Astrocyte (in vitro differentiated cells and primary cell): ENCODE results near the gene FSTL1. TPM values are rescaled to one million over a fixed set of nuclear protein-coding genes. Genes with fewer than 3 reads are reported as not detected.

Experiments used
- DNase-seq: peaks from one replicate; pipeline ENCODE4 v3.0.0-alpha.2; 2010; ENCODE audit warnings: low read depth
- FAIRE-seq: peaks from 2 replicates; lab custom pipeline; 2011; peaks lifted over from hg19 to GRCh38; lab: Jason Lieb, UNC
- H2AFZ ChIP-seq: 2 replicates; pipeline ENCODE4 v1.6.0; 2012; ENCODE audit warnings: low read depth, low read length, inconsistent platforms
- H3K27ac ChIP-seq: 2 replicates; pipeline ENCODE4 v1.5.1; 2011; ENCODE audit warnings: low read depth, low read length, inconsistent platforms
- H3K27me3 ChIP-seq: 2 replicates; pipeline ENCODE4 v1.6.0; 2011; ENCODE audit warnings: low read length, inconsistent platforms; ENCODE audit not compliant: insufficient read depth
- H3K36me3 ChIP-seq: 2 replicates; pipeline ENCODE4 v1.5.1; 2011; ENCODE audit warnings: low read length, inconsistent platforms; ENCODE audit not compliant: insufficient read depth
- H3K4me1 ChIP-seq: 2 replicates; pipeline ENCODE4 v1.5.1; 2011; ENCODE audit warnings: low read length, inconsistent platforms; ENCODE audit not compliant: insufficient read depth
- H3K4me2 ChIP-seq: 2 replicates; pipeline ENCODE4 v1.6.0; 2012; ENCODE audit warnings: low read length, inconsistent platforms
- H3K4me3 ChIP-seq: 2 replicates; pipeline ENCODE4 v1.5.1; 2011; ENCODE audit warnings: low read depth, mild to moderate bottlenecking, low read length, inconsistent platforms; ENCODE audit not compliant: insufficient read depth
- H3K79me2 ChIP-seq: 2 replicates; pipeline ENCODE4 v1.6.0; 2012; ENCODE audit warnings: mild to moderate bottlenecking, low read length, inconsistent platforms; ENCODE audit not compliant: insufficient read depth
- H3K9ac ChIP-seq: 2 replicates; pipeline ENCODE4 v1.6.0; 2012; ENCODE audit warnings: mild to moderate bottlenecking, low read length, inconsistent platforms
- H3K9me3 ChIP-seq: 2 replicates; pipeline ENCODE4 v1.5.1; 2012; ENCODE audit warnings: low read depth, mild to moderate bottlenecking, low read length, inconsistent platforms; ENCODE audit not compliant: insufficient read depth
- H4K20me1 ChIP-seq: 2 replicates; pipeline ENCODE4 v1.6.0; 2012; ENCODE audit warnings: low read length, inconsistent platforms; ENCODE audit not compliant: insufficient read depth
- H3K27ac Mint-ChIP-seq: one replicate; pipeline ENCODE4 v1.8.0; 2021; ENCODE audit warnings: mild to moderate bottlenecking, mixed read lengths; ENCODE audit not compliant: unreplicated experiment
- H3K27me3 Mint-ChIP-seq: one replicate; pipeline ENCODE4 v1.8.0; 2021; ENCODE audit warnings: low read depth, mixed read lengths; ENCODE audit not compliant: unreplicated experiment
- H3K36me3 Mint-ChIP-seq: one replicate; pipeline ENCODE4 v1.8.0; 2021; ENCODE audit warnings: low read depth, mixed read lengths; ENCODE audit not compliant: unreplicated experiment
- H3K4me1 Mint-ChIP-seq: one replicate; pipeline ENCODE4 v1.8.0; 2021; ENCODE audit warnings: low read depth, mixed read lengths; ENCODE audit not compliant: unreplicated experiment
- H3K4me3 Mint-ChIP-seq: one replicate; pipeline ENCODE4 v1.8.0; 2021; ENCODE audit warnings: mild to moderate bottlenecking, moderate library complexity, mixed read lengths; ENCODE audit not compliant: unreplicated experiment
- H3K9me3 Mint-ChIP-seq: one replicate; pipeline ENCODE4 v1.8.0; 2021; ENCODE audit warnings: mild to moderate bottlenecking, mixed read lengths; ENCODE audit not compliant: unreplicated experiment
- EZH2 ChIP-seq: IDR thresholded peaks from 2 replicates; pipeline ENCODE4 v1.6.1; 2012; ENCODE audit warnings: mild to moderate bottlenecking, low read length, inconsistent platforms; ENCODE audit not compliant: insufficient read depth
- total RNA-seq: library from RNA; stranded (reverse); gene quantifications from 2 replicates; pipeline ENCODE4 v1.2.1, GENCODE V29; 2021
- TF ChIP-seq, protein P1 (sequence below): IDR thresholded peaks from 2 replicates; pipeline ENCODE4 v1.5.1; 2011; ENCODE audit warnings: low read depth, mild to moderate bottlenecking, inconsistent platforms, low read length, moderate library complexity; ENCODE audit not compliant: insufficient read depth

Gene FSTL1
- total RNA-seq, 1 donor from 2014 or later = 1,010 TPM

DNA sequence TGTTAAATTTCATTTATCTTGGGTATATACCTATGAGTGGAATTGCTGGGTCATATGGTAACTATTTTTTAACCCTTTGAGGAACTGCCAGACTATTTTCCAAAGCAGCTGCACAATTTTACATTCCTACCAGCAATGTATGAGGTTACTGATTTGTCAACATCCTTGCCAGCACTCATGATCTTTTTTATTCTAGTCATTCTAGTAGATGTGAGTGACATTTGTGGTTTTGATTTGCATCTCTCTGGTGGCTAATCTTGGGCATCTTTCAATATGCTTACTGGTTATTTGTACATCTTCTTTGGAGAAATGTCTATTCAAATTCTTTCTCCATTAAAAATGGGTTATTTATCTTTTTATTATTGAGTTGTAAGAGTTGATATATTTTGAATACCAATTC is 80.3 kb downstream of the FSTL1 start:
- no peaks in the 10 kb centered on the region for H3K9me3 Mint-ChIP-seq
- H3K27me3 ChIP-seq = no peaks in the 10 kb centered on the region

DNA sequence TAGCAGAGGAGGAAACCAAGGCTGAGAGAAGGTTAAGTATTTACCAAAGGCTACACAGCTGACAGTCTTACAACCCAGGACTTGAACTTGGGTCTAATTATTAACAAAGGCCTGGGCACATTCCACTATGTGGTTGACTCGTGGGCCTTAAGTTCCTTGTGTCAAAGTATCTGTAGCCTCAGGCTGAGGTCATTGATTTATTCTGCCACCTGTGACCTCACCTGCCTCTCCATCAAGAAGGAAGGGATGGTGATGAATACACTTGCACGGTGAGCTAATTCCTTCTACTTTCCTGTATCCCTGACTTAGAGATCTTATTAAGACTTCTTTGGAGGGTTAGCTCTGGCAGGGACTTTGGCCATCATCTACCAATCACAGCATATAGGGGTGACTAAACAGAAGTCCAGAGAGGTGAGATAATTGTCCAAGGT is 81.7 kb downstream of the FSTL1 start:
- H3K4me3 Mint-ChIP-seq = no peak overlapping the region
- no peaks in the 10 kb centered on the region for H3K9me3 Mint-ChIP-seq
- no peak overlapping the region for H3K4me3 ChIP-seq
- H3K27me3 Mint-ChIP-seq = no peaks in the 10 kb centered on the region
- H3K36me3 ChIP-seq = no peaks in the 10 kb centered on the region
- no peak overlapping the region for H3K27ac ChIP-seq
- DNase-seq (no peak), FAIRE-seq (no peak)
- H3K79me2 ChIP-seq = no peaks in the 10 kb centered on the region
- TF ChIP-seq, protein P1, sequence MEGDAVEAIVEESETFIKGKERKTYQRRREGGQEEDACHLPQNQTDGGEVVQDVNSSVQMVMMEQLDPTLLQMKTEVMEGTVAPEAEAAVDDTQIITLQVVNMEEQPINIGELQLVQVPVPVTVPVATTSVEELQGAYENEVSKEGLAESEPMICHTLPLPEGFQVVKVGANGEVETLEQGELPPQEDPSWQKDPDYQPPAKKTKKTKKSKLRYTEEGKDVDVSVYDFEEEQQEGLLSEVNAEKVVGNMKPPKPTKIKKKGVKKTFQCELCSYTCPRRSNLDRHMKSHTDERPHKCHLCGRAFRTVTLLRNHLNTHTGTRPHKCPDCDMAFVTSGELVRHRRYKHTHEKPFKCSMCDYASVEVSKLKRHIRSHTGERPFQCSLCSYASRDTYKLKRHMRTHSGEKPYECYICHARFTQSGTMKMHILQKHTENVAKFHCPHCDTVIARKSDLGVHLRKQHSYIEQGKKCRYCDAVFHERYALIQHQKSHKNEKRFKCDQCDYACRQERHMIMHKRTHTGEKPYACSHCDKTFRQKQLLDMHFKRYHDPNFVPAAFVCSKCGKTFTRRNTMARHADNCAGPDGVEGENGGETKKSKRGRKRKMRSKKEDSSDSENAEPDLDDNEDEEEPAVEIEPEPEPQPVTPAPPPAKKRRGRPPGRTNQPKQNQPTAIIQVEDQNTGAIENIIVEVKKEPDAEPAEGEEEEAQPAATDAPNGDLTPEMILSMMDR = no peak
- no peak for TF ChIP-seq EZH2
- no peak overlapping the region for H2AFZ ChIP-seq
- H3K36me3 Mint-ChIP-seq = no peaks in the 10 kb centered on the region
- no peaks in the 10 kb centered on the region for H3K4me1 ChIP-seq
- H3K4me2 ChIP-seq = no peak overlapping the region
- H4K20me1 ChIP-seq = no peaks in the 10 kb centered on the region
- peaks cover 13% of the 10 kb centered on the region for H3K4me1 Mint-ChIP-seq
- no peak overlapping the region for H3K27ac Mint-ChIP-seq
- no peak overlapping the region for H3K9ac ChIP-seq
- no peaks in the 10 kb centered on the region for H3K27me3 ChIP-seq
- H3K9me3 ChIP-seq = no peaks in the 10 kb centered on the region

More for the DNA sequence above, 80.3 kb downstream of the FSTL1 start:
- Histone ChIP-seq H3K4me2 (no peak overlapping the region), H4K20me1 (no peaks in the 10 kb centered on the region), H3K9me3 (no peaks in the 10 kb centered on the region), H3K9ac (no peak overlapping the region), H2AFZ (no peak overlapping the region), H3K4me1 (no peaks in the 10 kb centered on the region), H3K27ac (no peak overlapping the region), H3K79me2 (no peaks in the 10 kb centered on the region), H3K36me3 (no peaks in the 10 kb centered on the region), H3K4me3 (no peak overlapping the region)
- FAIRE-seq (no peak), DNase-seq (no peak)
- Mint-ChIP-seq H3K27ac (no peak overlapping the region), H3K36me3 (no peaks in the 10 kb centered on the region), H3K4me3 (no peak overlapping the region), H3K4me1 (peaks cover 5% of the 10 kb centered on the region), H3K27me3 (no peaks in the 10 kb centered on the region)
- TF ChIP-seq, protein P1 = no peak
- no peak for TF ChIP-seq EZH2

DNA sequence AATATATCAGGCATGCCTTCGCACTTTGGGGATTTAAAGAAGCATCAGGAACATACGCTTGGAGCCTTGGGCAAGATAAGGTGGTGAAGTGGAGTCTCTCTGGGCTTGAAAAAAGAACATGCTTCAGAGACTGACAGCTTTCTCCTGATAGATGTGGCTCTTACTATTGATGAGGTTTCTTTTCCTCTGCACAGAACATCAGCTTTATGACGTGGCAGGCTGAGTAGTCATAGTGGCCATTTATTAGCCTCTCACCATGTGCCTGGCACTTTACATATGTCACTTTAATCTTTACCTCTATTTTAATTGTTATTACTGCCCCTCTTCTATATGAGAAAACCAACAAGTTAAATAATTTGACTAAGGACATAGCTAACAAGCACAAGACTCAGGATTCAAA is 82.6 kb downstream of the FSTL1 start:
- Histone ChIP-seq H3K9ac (no peak overlapping the region), H3K4me1 (no peaks in the 10 kb centered on the region), H3K36me3 (no peaks in the 10 kb centered on the region), H3K27me3 (no peaks in the 10 kb centered on the region), H3K4me3 (no peak overlapping the region), H2AFZ (no peak overlapping the region), H3K4me2 (no peak overlapping the region), H4K20me1 (no peaks in the 10 kb centered on the region), H3K27ac (no peak overlapping the region), H3K79me2 (no peaks in the 10 kb centered on the region), H3K9me3 (no peaks in the 10 kb centered on the region)
- DNase-seq (no peak), FAIRE-seq (no peak)
- Mint-ChIP-seq H3K27me3 (no peaks in the 10 kb centered on the region), H3K9me3 (no peaks in the 10 kb centered on the region), H3K36me3 (no peaks in the 10 kb centered on the region), H3K27ac (no peak overlapping the region), H3K4me3 (no peak overlapping the region), H3K4me1 (peaks cover 13% of the 10 kb centered on the region)
- TF ChIP-seq, protein P1 = no peak
- no peak for TF ChIP-seq EZH2
